HG02885 (cell line): ENCODE measurements around the gene CAVIN2.
"Not testable (repeated sequence)": the region's sequence is repeated elsewhere in the genome, so short reads cannot be mapped to it uniquely, and the experiment has no call there.

Experiments used
- ATAC-seq: cut with Tn5 transposase; IDR thresholded peaks from one replicate; pipeline ENCODE4 v1.9.1; 2021; ENCODE audit warnings: mild to moderate bottlenecking; ENCODE audit not compliant: unreplicated experiment, poor library complexity

Gene CAVIN2

GRCh38 chr2:191806396-191806795 is 40.5 kb downstream of the CAVIN2 start:
- ATAC-seq = no peak

GRCh38 chr2:191804766-191805165 is 42.1 kb downstream of the CAVIN2 start:
- ATAC-seq = no peak

GRCh38 chr2:191803007-191803406 is 43.9 kb downstream of the CAVIN2 start:
- no peak for ATAC-seq

- ATAC-seq = no peak
These were observed 44.7 kb downstream of the CAVIN2 start for GRCh38 chr2:191802180-191802579.

- ATAC-seq = no peak
These were observed 46.0 kb downstream of the CAVIN2 start for GRCh38 chr2:191800874-191801273.

GRCh38 chr2:191799526-191799925 is 47.4 kb downstream of the CAVIN2 start:
- ATAC-seq = no peak

GRCh38 chr2:191797942-191798876 is 48.7 kb downstream of the CAVIN2 start:
- ATAC-seq = no peak

GRCh38 chr2:191797500-191797899 is 49.4 kb downstream of the CAVIN2 start:
- no peak for ATAC-seq

GRCh38 chr2:191795715-191796114 is 51.2 kb downstream of the CAVIN2 start:
- ATAC-seq = no peak

- no peak for ATAC-seq
These were observed 54.8 kb downstream of the CAVIN2 start for GRCh38 chr2:191791953-191792560.

GRCh38 chr2:191790737-191791136 is 56.2 kb downstream of the CAVIN2 start:
- ATAC-seq = no peak

- no peak for ATAC-seq
These were observed 57.1 kb downstream of the CAVIN2 start for GRCh38 chr2:191789796-191790195.

- ATAC-seq = no peak
These were observed 60.2 kb downstream of the CAVIN2 start for GRCh38 chr2:191786694-191787093.

GRCh38 chr2:191785651-191786050 is 61.2 kb downstream of the CAVIN2 start:
- ATAC-seq = not testable (repeated sequence)
